PC-9 (cell line): ENCODE measurements around the gene TNIK. TPM values are rescaled to one million over a fixed set of nuclear protein-coding genes. Genes with fewer than 3 reads are reported as not detected.

ENCODE experiments used
- BruUV-seq: library from RNA; stranded (reverse); fragments of 400-500 nt; replicated peaks from 2 replicates; lab custom pipeline; 2021; lab: Mats Ljungman, UMichigan
- CTCF ChIA-PET: fragments of 300-600 bp; sonication (Branson Sonifier 250); formaldehyde crosslinking; loops from one replicate; lab custom pipeline; 2022; ENCODE audit warnings: antibody characterized with exemption; lab: Charles Lee
- POLR2A ChIA-PET: fragments of 300-600 bp; sonication (Branson Sonifier 250); formaldehyde crosslinking; loops from one replicate; lab custom pipeline; 2022; ENCODE audit warnings: antibody characterized with exemption; ENCODE audit not compliant: unreplicated experiment; lab: Charles Lee
- DNase-seq, 2 experiments: peaks; one replicate each; pipeline versions ENCODE4 v3.0.0 to v3.0.0-alpha.2; 2015 to 2022; ENCODE audit warnings: mixed read lengths in 1 of 2
- H2AFZ ChIP-seq: fragments of 200-600 bp; sonication (generic); 2 replicates; pipeline ENCODE4 v1.8.1; 2017; ENCODE audit warnings: antibody characterized with exemption
- H3F3A ChIP-seq: fragments of 200-600 bp; sonication (generic); 2 replicates; pipeline ENCODE4 v1.8.1; 2017; ENCODE audit warnings: antibody characterized with exemption, mild to moderate bottlenecking, low read depth; ENCODE audit not compliant: insufficient read depth
- H3K27ac ChIP-seq: fragments of 200-600 bp; sonication (generic); 2 replicates; pipeline ENCODE4 v1.6.1; 2016; ENCODE audit warnings: mixed run types
- H3K27me3 ChIP-seq: fragments of 200-600 bp; sonication (generic); 2 replicates; pipeline ENCODE4 v1.6.1; 2016; ENCODE audit warnings: low read depth, mixed run types; ENCODE audit not compliant: insufficient read depth
- H3K36me3 ChIP-seq: fragments of 200-600 bp; sonication (generic); 2 replicates; pipeline ENCODE4 v1.6.1; 2016; ENCODE audit warnings: low read depth, mixed run types
- H3K4me1 ChIP-seq: fragments of 200-600 bp; sonication (generic); replicated peaks from 2 replicates; pipeline ENCODE4 v1.6.1; 2016; ENCODE audit warnings: mixed run types; ENCODE audit not compliant: insufficient read depth
- H3K4me2 ChIP-seq: fragments of 200-600 bp; sonication (generic); 2 replicates; pipeline ENCODE4 v1.6.1; 2017; ENCODE audit warnings: mixed run types
- H3K4me3 ChIP-seq: fragments of 200-600 bp; sonication (generic); 2 replicates; pipeline ENCODE4 v1.6.1; 2016; ENCODE audit warnings: mixed run types
- H3K79me2 ChIP-seq: fragments of 200-600 bp; sonication (generic); 2 replicates; pipeline ENCODE4 v1.6.1; 2017; ENCODE audit warnings: low read depth, mixed run types
- H3K9me2 ChIP-seq: fragments of 200-600 bp; sonication (generic); 2 replicates; pipeline ENCODE4 v1.8.1; 2017; ENCODE audit warnings: mild to moderate bottlenecking; ENCODE audit not compliant: insufficient read depth
- H3K9me3 ChIP-seq: fragments of 200-600 bp; sonication (generic); 2 replicates; pipeline ENCODE4 v1.8.1; 2016; ENCODE audit warnings: low read depth; ENCODE audit not compliant: insufficient read depth
- H4K20me1 ChIP-seq: fragments of 200-600 bp; sonication (generic); 2 replicates; pipeline ENCODE4 v1.8.1; 2017; ENCODE audit not compliant: insufficient read depth
- EZH2 ChIP-seq: fragments of 200-600 bp; sonication (generic); IDR thresholded peaks from 2 replicates; pipeline ENCODE4 v1.8.0; 2017; ENCODE audit warnings: antibody characterized with exemption, low read depth
- intact Hi-C: fragments of 100-400 bp; cut with micrococcal nuclease; formaldehyde crosslinking; loops from one replicate; pipeline ENCODE4 v1.10.0; 2022; ENCODE audit not compliant: unreplicated experiment
- total RNA-seq: library from RNA; stranded (reverse); gene quantifications from 2 replicates; pipeline ENCODE4 v1.2.3, GENCODE V29; 2021
- TF ChIP-seq, protein P1 (sequence below): fragments of 200-600 bp; sonication (generic); conservative IDR thresholded peaks from 2 replicates; pipeline ENCODE4 v1.6.1; 2017; ENCODE audit warnings: mixed run types, antibody characterized with exemption, mild to moderate bottlenecking, moderate library complexity

TNIK gene
- total RNA-seq, 1 experiment from 2014 or later, result 30.7 TPM

DNA sequence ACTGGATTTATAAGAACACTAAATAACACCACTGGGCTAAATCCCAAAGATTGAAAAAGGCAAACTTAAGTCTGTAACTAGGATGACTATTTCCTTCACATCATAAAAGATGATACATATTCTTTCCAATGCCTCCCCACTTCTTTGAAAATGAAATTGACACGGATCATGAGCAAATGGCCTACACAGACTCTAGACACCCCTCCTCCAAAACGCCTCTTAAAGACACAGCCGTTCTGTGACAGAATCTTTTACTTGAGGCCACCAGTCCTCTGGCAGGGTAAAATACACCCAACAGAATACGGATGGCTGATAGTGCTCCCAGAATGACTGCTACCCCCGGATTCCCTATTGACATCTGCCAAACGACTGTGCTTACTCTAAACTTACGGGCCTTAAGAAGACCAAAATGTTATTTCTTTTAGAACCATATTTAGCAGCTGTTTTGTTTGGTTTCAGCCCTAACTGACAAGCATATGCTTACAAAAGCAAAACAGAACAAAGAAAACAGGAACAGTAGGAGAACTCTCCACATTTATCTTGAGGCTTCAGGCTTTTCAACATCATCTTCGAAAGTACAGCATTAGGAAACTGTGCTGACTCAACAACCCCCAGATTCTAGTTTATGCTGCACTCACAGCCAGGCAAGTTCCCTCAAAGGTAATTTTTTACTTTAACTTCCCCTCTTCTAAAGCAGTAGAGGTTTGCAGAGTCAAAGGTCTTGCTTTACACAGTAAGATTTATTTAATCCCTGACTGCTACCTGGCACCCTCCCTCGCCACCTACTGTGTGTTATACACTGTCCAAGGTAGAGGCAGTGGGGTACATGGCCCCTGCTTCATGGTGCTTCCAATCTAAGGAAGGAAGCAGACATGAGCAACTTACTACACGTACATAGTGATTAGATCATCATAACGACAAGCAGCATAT lies 84.3 kb downstream of the TNIK start:
- peaks cover 54% of the 10 kb centered on the region for H3K4me1 ChIP-seq
- H3K9me2 ChIP-seq, result no peaks in the 10 kb centered on the region
- no peaks in the 10 kb centered on the region for H3K9me3 ChIP-seq
- BruUV-seq, result no TSS peak
- TF ChIP-seq EZH2, result no peak
- intact Hi-C loops, result no loop called here
- H3K79me2 ChIP-seq, result peaks cover 55% of the 10 kb centered on the region
- CTCF ChIA-PET, result no interaction called here
- H2AFZ ChIP-seq, result no peak overlapping the region
- H3F3A ChIP-seq, result peaks cover 19% of the 10 kb centered on the region; the same call in 1 of the 2 replicates
- no peaks in the 10 kb centered on the region for H3K27me3 ChIP-seq
- no peaks in the 10 kb centered on the region for H3K36me3 ChIP-seq
- POLR2A ChIA-PET, result no interaction called here
- 0 out of 2 replicates have a peak overlapping the region, but pooled peaks have one; percentile 42 for H3K27ac ChIP-seq
- no peak overlapping the region for H3K4me2 ChIP-seq
- H4K20me1 ChIP-seq, result no peaks in the 10 kb centered on the region
- H3K4me3 ChIP-seq, result no peak overlapping the region
- DNase-seq, result no peak

DNA sequence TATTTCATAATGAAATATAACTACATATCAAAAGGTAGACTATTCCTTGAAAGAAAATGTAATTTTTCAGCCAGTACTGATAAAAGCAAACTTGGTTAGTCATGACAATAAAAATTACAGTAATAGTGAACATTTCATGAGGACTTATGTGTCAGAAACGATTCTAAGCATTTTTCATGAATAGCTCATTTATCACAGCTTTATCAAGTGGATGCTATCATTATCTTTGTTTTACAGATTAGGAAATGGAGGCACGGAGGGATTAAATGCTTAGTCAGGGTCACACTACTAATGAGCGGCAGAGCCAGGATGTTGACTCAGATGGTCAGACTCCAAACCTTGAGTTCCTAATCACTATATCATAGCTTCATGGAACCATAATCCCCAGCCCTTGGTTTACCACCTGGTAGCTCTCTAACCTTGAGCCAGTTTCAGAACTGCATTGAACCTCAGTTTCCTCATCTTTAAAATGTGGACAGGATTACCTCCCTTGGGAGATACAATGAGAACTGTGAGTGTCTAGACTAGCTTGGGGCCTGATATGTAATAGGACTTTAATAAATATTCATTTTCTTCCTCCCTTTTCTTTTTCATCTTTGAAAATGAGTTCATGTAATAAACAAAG lies 85.4 kb downstream of the TNIK start:
- no peaks in the 10 kb centered on the region for H3K27me3 ChIP-seq
- H3K27ac ChIP-seq, result peak overlapping the region; percentile 42
- peak in 1 of 2 experiments; percentile 60 for DNase-seq
- peaks cover 64% of the 10 kb centered on the region for H3K79me2 ChIP-seq
- BruUV-seq, result no TSS peak
- peak overlapping the region; percentile 8; the same call in 1 of the 2 replicates for H2AFZ ChIP-seq
- H3K36me3 ChIP-seq, result no peaks in the 10 kb centered on the region
- CTCF ChIA-PET, result no interaction called here
- H3K9me3 ChIP-seq, result no peaks in the 10 kb centered on the region
- intact Hi-C loops, result no loop called here
- no peaks in the 10 kb centered on the region for H3K9me2 ChIP-seq
- TF ChIP-seq, protein P1, sequence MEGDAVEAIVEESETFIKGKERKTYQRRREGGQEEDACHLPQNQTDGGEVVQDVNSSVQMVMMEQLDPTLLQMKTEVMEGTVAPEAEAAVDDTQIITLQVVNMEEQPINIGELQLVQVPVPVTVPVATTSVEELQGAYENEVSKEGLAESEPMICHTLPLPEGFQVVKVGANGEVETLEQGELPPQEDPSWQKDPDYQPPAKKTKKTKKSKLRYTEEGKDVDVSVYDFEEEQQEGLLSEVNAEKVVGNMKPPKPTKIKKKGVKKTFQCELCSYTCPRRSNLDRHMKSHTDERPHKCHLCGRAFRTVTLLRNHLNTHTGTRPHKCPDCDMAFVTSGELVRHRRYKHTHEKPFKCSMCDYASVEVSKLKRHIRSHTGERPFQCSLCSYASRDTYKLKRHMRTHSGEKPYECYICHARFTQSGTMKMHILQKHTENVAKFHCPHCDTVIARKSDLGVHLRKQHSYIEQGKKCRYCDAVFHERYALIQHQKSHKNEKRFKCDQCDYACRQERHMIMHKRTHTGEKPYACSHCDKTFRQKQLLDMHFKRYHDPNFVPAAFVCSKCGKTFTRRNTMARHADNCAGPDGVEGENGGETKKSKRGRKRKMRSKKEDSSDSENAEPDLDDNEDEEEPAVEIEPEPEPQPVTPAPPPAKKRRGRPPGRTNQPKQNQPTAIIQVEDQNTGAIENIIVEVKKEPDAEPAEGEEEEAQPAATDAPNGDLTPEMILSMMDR, result no peak
- no peak for TF ChIP-seq EZH2
- peaks cover 54% of the 10 kb centered on the region for H3K4me1 ChIP-seq
- no peaks in the 10 kb centered on the region for H4K20me1 ChIP-seq
- peaks cover 19% of the 10 kb centered on the region; the same call in 1 of the 2 replicates for H3F3A ChIP-seq
- no peak overlapping the region for H3K4me3 ChIP-seq
- H3K4me2 ChIP-seq, result peak overlapping the region; percentile 18
- POLR2A ChIA-PET, result no interaction called here

DNA sequence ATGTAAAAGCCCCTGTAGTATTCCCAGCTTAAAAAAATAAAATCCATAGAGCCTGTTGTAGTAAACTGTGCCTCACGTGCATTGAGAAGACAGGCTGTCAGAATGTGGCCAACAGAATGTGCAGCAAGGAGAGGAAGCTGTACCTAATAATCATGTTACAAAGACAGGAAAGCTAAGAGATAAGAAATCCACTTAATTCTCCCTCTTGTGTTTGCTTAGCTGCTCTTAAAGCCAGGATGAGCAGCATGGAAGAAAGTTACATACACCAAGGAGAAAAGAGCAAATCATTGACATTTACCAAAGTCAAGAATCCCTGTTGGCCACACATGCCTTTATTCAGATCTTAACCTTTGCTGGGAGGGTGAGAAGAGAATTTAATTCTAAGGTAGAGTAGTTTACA lies 85.9 kb downstream of the TNIK start:
- Histone ChIP-seq H3K27me3 (no peaks in the 10 kb centered on the region), H3K4me3 (no peak overlapping the region), H2AFZ (peak overlapping the region; percentile 8; the same call in 1 of the 2 replicates), H3K4me2 (peak overlapping the region; percentile 18), H3K9me2 (no peaks in the 10 kb centered on the region), H3K27ac (peak overlapping the region; percentile 42), H3K79me2 (peaks cover 64% of the 10 kb centered on the region), H3F3A (peaks cover 19% of the 10 kb centered on the region; the same call in 1 of the 2 replicates), H3K4me1 (peaks cover 53% of the 10 kb centered on the region), H3K36me3 (no peaks in the 10 kb centered on the region; the same call in 1 of the 2 replicates), H4K20me1 (no peaks in the 10 kb centered on the region), H3K9me3 (no peaks in the 10 kb centered on the region)
- TF ChIP-seq, protein P1, result no peak
- TF ChIP-seq EZH2, result no peak
- intact Hi-C loops, result no loop called here
- no peak for DNase-seq
- no TSS peak for BruUV-seq
- ChIA-PET POLR2A (no interaction called here), CTCF (no interaction called here)
